Endothelial cell of umbilical vein (primary cell): Measurements from ENCODE around the gene RNASE7. TPM values are rescaled to one million over a fixed set of nuclear protein-coding genes. Genes with fewer than 3 reads are reported as not detected.

ENCODE experiments used
- BruUV-seq: library from RNA; stranded (reverse); fragments of 400-500 nt; replicated peaks from 2 replicates; lab custom pipeline; 2021; lab: Mats Ljungman, UMichigan
- CTCF ChIA-PET: fragments of 300-600, 350-600 bp; sonication (Branson Sonifier 250); formaldehyde crosslinking; loops from one replicate; lab custom pipeline; 2021; ENCODE audit warnings: antibody characterized with exemption, inconsistent platforms; lab: Charles Lee
- POLR2A ChIA-PET: fragments of 300-600, 350-600 bp; sonication (Branson Sonifier 250); formaldehyde crosslinking; loops from one replicate; lab custom pipeline; 2021; ENCODE audit warnings: antibody characterized with exemption, inconsistent platforms; lab: Charles Lee
- DNase-seq: peaks from one replicate; pipeline ENCODE4 v3.0.0-alpha.2; 2011; ENCODE audit warnings: low read depth, low spot score
- FAIRE-seq: peaks from 2 replicates; lab custom pipeline; 2011; peaks lifted over from hg19 to GRCh38; lab: Jason Lieb, UNC
- H2AFZ ChIP-seq: 2 replicates; pipeline ENCODE4 v1.6.0; 2012; ENCODE audit warnings: low read depth, low read length, control low read depth, inconsistent platforms
- H3K27ac ChIP-seq: 2 replicates; pipeline ENCODE4 v1.5.1; 2011; ENCODE audit warnings: low read depth, mild to moderate bottlenecking, control low read depth, low read length, moderate library complexity; ENCODE audit not compliant: insufficient read depth
- H3K27me3 ChIP-seq, 2 experiments: 2 replicates each; pipeline versions ENCODE4 v1.6.0 to v1.6.1; 2011; ENCODE audit warnings: low read length in 2 of 2, mixed read lengths in 1 of 2; ENCODE audit not compliant: control insufficient read depth in 2 of 2, insufficient read depth in 2 of 2
- H3K36me3 ChIP-seq, 2 experiments: 2 replicates in 1 of 2; 3 replicates in 1 of 2; pipeline ENCODE4 v1.5.1; 2011; ENCODE audit warnings: low read length in 2 of 2, mild to moderate bottlenecking in 1 of 2, moderate library complexity in 1 of 2; ENCODE audit not compliant: control insufficient read depth in 2 of 2, insufficient read depth in 2 of 2; ENCODE audit errors: extremely low read depth in 1 of 2
- H3K4me1 ChIP-seq: 3 replicates; pipeline ENCODE4 v1.5.1; 2011; ENCODE audit warnings: mild to moderate bottlenecking, low read length; ENCODE audit not compliant: control insufficient read depth, insufficient read depth; ENCODE audit errors: extremely low read depth
- H3K4me2 ChIP-seq: 2 replicates; pipeline ENCODE4 v1.6.1; 2011; ENCODE audit warnings: low read length, control low read depth, mixed read lengths; ENCODE audit not compliant: insufficient read depth
- H3K4me3 ChIP-seq, 3 experiments: fragments of 200-600 bp in 1 of 3; sonication (generic), shearing (Covaris generic) in 1 of 3; replicated peaks in 1 of 3; 2 replicates each; pipeline ENCODE4 v1.5.1; 2011 to 2016; ENCODE audit warnings: control low read depth in 3 of 3, low read length in 3 of 3, mild to moderate bottlenecking in 2 of 3, inconsistent platforms in 1 of 3, low read depth in 1 of 3, moderate library complexity in 1 of 3; ENCODE audit not compliant: insufficient read depth in 1 of 3
- H3K79me2 ChIP-seq: 2 replicates; pipeline ENCODE4 v1.6.0; 2012; ENCODE audit warnings: low read length, inconsistent platforms; ENCODE audit not compliant: control insufficient read depth, insufficient read depth
- H3K9ac ChIP-seq: replicated peaks from 2 replicates; pipeline ENCODE3; 2011; ENCODE audit warnings: low read length, control low read depth; ENCODE audit not compliant: insufficient read depth; ENCODE audit errors: extremely low read depth
- H3K9me1 ChIP-seq: replicated peaks from 3 replicates; pipeline ENCODE4 v1.6.0; 2011; ENCODE audit warnings: mild to moderate bottlenecking, low read length; ENCODE audit not compliant: control insufficient read depth, insufficient read depth; ENCODE audit errors: extremely low read depth
- H3K9me3 ChIP-seq: replicated peaks from 2 replicates; pipeline ENCODE4 v1.5.1; 2012; ENCODE audit warnings: low read length, inconsistent platforms; ENCODE audit not compliant: control insufficient read depth, insufficient read depth
- H4K20me1 ChIP-seq: replicated peaks from 2 replicates; pipeline ENCODE3; 2011; ENCODE audit warnings: mild to moderate bottlenecking, low read length; ENCODE audit not compliant: control insufficient read depth, insufficient read depth; ENCODE audit errors: extremely low read depth
- CTCF ChIP-seq, 2 donors: IDR thresholded peaks; 1 replicate in 1 of 2; 2 replicates in 1 of 2; pipeline ENCODE4 v1.5.1; 2011; ENCODE audit warnings: low read length in 2 of 2, mild to moderate bottlenecking in 2 of 2, moderate library complexity in 2 of 2, control low read depth in 1 of 2, inconsistent platforms in 1 of 2, low read depth in 1 of 2; ENCODE audit not compliant: insufficient read depth in 1 of 2; ENCODE audit errors: extremely low read depth in 1 of 2
- EZH2 ChIP-seq: IDR thresholded peaks from 2 replicates; pipeline ENCODE4 v1.6.1; 2012; ENCODE audit warnings: borderline replicate concordance, low read depth, mild to moderate bottlenecking, moderate library complexity, low read length, inconsistent platforms; ENCODE audit not compliant: severe bottlenecking
- FOS ChIP-seq: IDR thresholded peaks from 2 replicates; pipeline ENCODE4 v1.6.1; 2011; ENCODE audit warnings: mild to moderate bottlenecking, low read length, moderate library complexity, borderline replicate concordance; ENCODE audit not compliant: insufficient read depth
- JUN ChIP-seq: IDR thresholded peaks from 2 replicates; pipeline ENCODE4 v1.6.1; 2011; ENCODE audit warnings: borderline replicate concordance, low read depth; ENCODE audit not compliant: insufficient read length, insufficient read depth
- MAX ChIP-seq: IDR thresholded peaks from 2 replicates; pipeline ENCODE4 v1.6.1; 2011; ENCODE audit not compliant: insufficient read depth, insufficient read length
- MYC ChIP-seq: IDR thresholded peaks from one replicate; pipeline ENCODE4 v1.6.1; 2011; ENCODE audit warnings: mild to moderate bottlenecking, low read depth, low read length
- POLR2A ChIP-seq: IDR thresholded peaks from 2 replicates; pipeline ENCODE4 v1.6.1; 2012; ENCODE audit warnings: low read depth, mild to moderate bottlenecking, control low read depth, low read length
- POLR2AphosphoS5 ChIP-seq: IDR thresholded peaks from 2 replicates; pipeline ENCODE4 v1.6.1; 2012; ENCODE audit warnings: low read depth, mild to moderate bottlenecking, control low read depth, low read length, moderate library complexity; ENCODE audit not compliant: insufficient read depth
- dilution Hi-C: fragments of 300-500 bp; cut with MboI; formaldehyde crosslinking; loops from one replicate; pipeline ENCODE4 v1.15.0; 2019; ENCODE audit warnings: low sequenced_read_pairs; ENCODE audit not compliant: extremely low pct_ligation_motif_present
- intact Hi-C: fragments of 100-400 bp; cut with micrococcal nuclease; formaldehyde crosslinking; loops from one replicate; pipeline ENCODE4 v1.10.0; 2022
- polyA plus RNA-seq, 4 experiments: library from polyadenylated mRNA; depleted of rRNA in 3 of 4; stranded (reverse) in 3 of 4; unstranded in 1 of 4; fragments of >200 nt; gene quantifications; 2 replicates each; pipeline versions ENCODE4 v1.2.1 to v1.2.3, GENCODE V29; 2011 to 2012; ENCODE audit warnings: missing spikeins in 1 of 4
- total RNA-seq: library from RNA; stranded (reverse); gene quantifications from 2 replicates; pipeline ENCODE4 v1.2.3, GENCODE V29; 2021

RNASE7 gene
- total and polyA plus RNA-seq, 2 donors (not counting 3 experiments of a cell fraction or from before 2014, with no cell fraction given) = not detected

DNA sequence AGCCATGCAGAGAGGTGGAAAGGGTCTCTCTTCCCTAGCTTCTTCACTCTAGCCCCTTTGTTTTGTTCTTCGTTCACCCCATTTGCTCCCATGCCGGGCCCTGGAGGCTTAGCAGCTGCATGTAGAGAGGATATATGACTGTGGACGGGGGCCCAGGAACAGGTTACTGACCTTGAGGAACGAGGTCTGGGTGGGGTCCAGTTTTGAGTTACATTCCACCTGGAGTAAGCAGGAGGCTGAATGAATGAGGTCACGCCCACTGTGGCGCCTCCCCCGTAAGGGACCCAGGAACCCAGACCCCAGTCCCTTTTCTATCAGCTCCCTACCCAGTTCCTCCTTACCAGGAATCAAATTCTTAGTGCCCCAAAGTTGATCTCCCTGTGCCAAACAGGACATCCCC, 23.9 kb upstream of the RNASE7 start:
- no peak overlapping the region for H3K27ac ChIP-seq
- H3K27me3 ChIP-seq = peaks cover 24 to 27% of the 10 kb centered on the region in 2 experiments
- no peak overlapping the region for H2AFZ ChIP-seq
- BruUV-seq = no TSS peak
- H3K9me3 ChIP-seq = no peaks in the 10 kb centered on the region
- H3K9me1 ChIP-seq = no peaks in the 10 kb centered on the region
- CTCF ChIA-PET = interaction anchor here (1.4 to 7.4 kb wide), 3 partner anchors 13 to 86 kb away, joined by 6 to 214 read pairs (median 9); partner anchors contain the start of gene RNASE7
- H3K4me2 ChIP-seq = no peak overlapping the region
- TF ChIP-seq FOS = no peak
- TF ChIP-seq POLR2AphosphoS5 = no peak
- no peak for TF ChIP-seq JUN
- no peak for TF ChIP-seq EZH2
- no peak for TF ChIP-seq MYC
- TF ChIP-seq POLR2A = no peak
- no peak for TF ChIP-seq MAX
- POLR2A ChIA-PET = no interaction called here
- H3K36me3 ChIP-seq = no peaks in the 10 kb centered on the region
- no peaks in the 10 kb centered on the region for H4K20me1 ChIP-seq
- no peak overlapping the region for H3K9ac ChIP-seq
- no peak overlapping the region for H3K4me3 ChIP-seq
- DNase-seq (no peak), FAIRE-seq (no peak)
- H3K4me1 ChIP-seq = no peaks in the 10 kb centered on the region
- dilution Hi-C loops (no loop called here), intact Hi-C loops (no loop called here)
- H3K79me2 ChIP-seq = no peaks in the 10 kb centered on the region

- no peaks in the 10 kb centered on the region for H3K9me3 ChIP-seq
- H3K9me1 ChIP-seq = no peaks in the 10 kb centered on the region
- H3K4me3 ChIP-seq = no peak overlapping the region
- POLR2A ChIA-PET = no interaction called here
- no peak for TF ChIP-seq CTCF (IDR thresholded peaks at IDR 0.05; ENCODE audit: extremely low read depth in 1 of 2, insufficient read depth in 1 of 2, low read depth in 1 of 2, low read length in 2 of 2)
- TF ChIP-seq JUN = no peak
- TF ChIP-seq FOS = no peak
- TF ChIP-seq MAX = no peak
- H3K79me2 ChIP-seq = no peaks in the 10 kb centered on the region
- intact Hi-C loops (no loop called here), dilution Hi-C loops (no loop called here)
- no peak overlapping the region for H3K9ac ChIP-seq
- BruUV-seq = no TSS peak
- no peak overlapping the region for H3K4me2 ChIP-seq
- H3K27ac ChIP-seq = no peak overlapping the region
- no peaks in the 10 kb centered on the region for H3K4me1 ChIP-seq
- H3K36me3 ChIP-seq = no peaks in the 10 kb centered on the region
- no peaks in the 10 kb centered on the region for H4K20me1 ChIP-seq
- DNase-seq (no peak), FAIRE-seq (no peak)
- H3K27me3 ChIP-seq = peaks cover 27 to 30% of the 10 kb centered on the region in 2 experiments
- CTCF ChIA-PET = interaction anchor here (1.7 to 7.4 kb wide), 2 partner anchors 23 to 74 kb away, joined by 4 to 214 read pairs; partner anchors contain the start of gene RNASE7
- no peak overlapping the region for H2AFZ ChIP-seq
Measured at GRCh38 chr14:21018781-21019180, 23.4 kb upstream of the RNASE7 start.
